AG04449 (cell line): ENCODE results near the gene ANKRD26.

ENCODE experiments used
- CTCF ChIA-PET: fragments of 350-600 bp; formaldehyde crosslinking; extraction: SDS; loops from one replicate; lab custom pipeline; 2021; ENCODE audit warnings: antibody characterized with exemption; lab: Yijun Ruan, JAX
- POLR2A ChIA-PET: fragments of 400-600, 350-600 bp; formaldehyde crosslinking; extraction: SDS; loops from one replicate; lab custom pipeline; 2020; ENCODE audit warnings: antibody characterized with exemption, inconsistent platforms; lab: Yijun Ruan, JAX
- DNase-seq: peaks from one replicate; pipeline ENCODE4 v3.0.0-alpha.2; 2010; ENCODE audit warnings: low read depth, low spot score
- H3K4me3 ChIP-seq: 2 replicates; pipeline ENCODE4 v1.5.1; 2011; ENCODE audit warnings: low read depth, mild to moderate bottlenecking, control low read depth, low read length
- TF ChIP-seq, protein P1 (sequence below): IDR thresholded peaks from one replicate; pipeline ENCODE4 v1.5.1; 2011; ENCODE audit warnings: mild to moderate bottlenecking, moderate library complexity, low read length, control low read depth, inconsistent platforms; ENCODE audit not compliant: insufficient read depth; ENCODE audit errors: missing control alignments

ANKRD26 gene

GRCh38 chr10:26969145-26969926 lies 131.0 kb downstream of the ANKRD26 start:
- CTCF ChIA-PET: no interaction called here
- no peak for DNase-seq
- POLR2A ChIA-PET: no interaction called here
- TF ChIP-seq, protein P1, sequence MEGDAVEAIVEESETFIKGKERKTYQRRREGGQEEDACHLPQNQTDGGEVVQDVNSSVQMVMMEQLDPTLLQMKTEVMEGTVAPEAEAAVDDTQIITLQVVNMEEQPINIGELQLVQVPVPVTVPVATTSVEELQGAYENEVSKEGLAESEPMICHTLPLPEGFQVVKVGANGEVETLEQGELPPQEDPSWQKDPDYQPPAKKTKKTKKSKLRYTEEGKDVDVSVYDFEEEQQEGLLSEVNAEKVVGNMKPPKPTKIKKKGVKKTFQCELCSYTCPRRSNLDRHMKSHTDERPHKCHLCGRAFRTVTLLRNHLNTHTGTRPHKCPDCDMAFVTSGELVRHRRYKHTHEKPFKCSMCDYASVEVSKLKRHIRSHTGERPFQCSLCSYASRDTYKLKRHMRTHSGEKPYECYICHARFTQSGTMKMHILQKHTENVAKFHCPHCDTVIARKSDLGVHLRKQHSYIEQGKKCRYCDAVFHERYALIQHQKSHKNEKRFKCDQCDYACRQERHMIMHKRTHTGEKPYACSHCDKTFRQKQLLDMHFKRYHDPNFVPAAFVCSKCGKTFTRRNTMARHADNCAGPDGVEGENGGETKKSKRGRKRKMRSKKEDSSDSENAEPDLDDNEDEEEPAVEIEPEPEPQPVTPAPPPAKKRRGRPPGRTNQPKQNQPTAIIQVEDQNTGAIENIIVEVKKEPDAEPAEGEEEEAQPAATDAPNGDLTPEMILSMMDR: no peak
- no peak overlapping the region for H3K4me3 ChIP-seq

- DNase-seq: no peak
- TF ChIP-seq, protein P1: no peak
- ChIA-PET CTCF (no interaction called here), POLR2A (no interaction called here)
- no peak overlapping the region for H3K4me3 ChIP-seq
Observed at GRCh38 chr10:26962835-26963234, 137.5 kb downstream of the ANKRD26 start.

DNA sequence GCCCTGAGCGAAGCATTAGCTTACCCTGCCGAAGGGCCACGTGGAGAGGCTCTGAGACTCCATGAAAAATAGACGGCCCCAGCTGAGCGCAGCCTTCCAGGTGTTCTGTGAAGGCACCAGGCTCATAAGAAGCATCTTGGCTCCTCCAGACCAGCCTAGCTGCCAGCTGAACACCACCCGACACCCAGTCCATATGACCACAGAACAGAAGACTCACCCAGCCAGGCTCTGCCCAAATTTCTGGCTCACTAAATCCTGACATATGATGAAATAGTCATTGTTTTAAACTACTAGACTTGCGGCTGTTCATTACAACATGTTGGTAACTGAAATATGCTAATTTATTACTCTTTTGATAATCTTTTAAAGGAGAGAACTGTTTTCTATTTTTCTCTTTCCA lies 140.0 kb downstream of the ANKRD26 start:
- POLR2A ChIA-PET: no interaction called here
- CTCF ChIA-PET: no interaction called here
- TF ChIP-seq, protein P1: no peak
- H3K4me3 ChIP-seq: no peak overlapping the region
- no peak for DNase-seq

DNA sequence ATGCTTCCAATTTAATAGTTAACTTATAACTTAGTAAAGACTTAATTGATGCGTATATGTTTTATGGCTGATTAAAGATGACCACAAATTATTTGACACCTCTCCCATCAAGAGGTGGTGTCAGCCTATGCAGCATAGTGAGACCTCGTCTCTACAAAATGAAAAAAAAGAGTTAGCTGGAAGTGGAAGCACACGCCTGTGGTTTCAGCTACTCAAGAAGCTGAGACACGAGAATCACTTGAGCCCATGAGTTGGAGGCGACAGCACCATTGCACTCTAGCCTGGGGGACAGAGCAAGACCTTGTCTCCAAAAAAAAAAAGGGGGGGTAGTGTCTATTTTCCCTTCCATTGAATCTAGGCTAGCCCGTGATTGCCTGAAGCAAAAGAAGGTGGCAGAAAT lies 140.5 kb downstream of the ANKRD26 start:
- DNase-seq: no peak
- POLR2A ChIA-PET: no interaction called here
- CTCF ChIA-PET: no interaction called here

More for the DNA sequence above, 140.5 kb downstream of the ANKRD26 start:
- H3K4me3 ChIP-seq: no peak overlapping the region
- TF ChIP-seq, protein P1: no peak
